Stimulated activated CD8-positive, alpha-beta memory T cell treated with anti-CD3 and anti-CD28 coated beads, Interleukin-4, amount 100 ng/mL, for 1 hour (primary cell): Measurements from ENCODE around the gene CDK15.
"Not testable (repeated sequence)": the region's sequence is repeated elsewhere in the genome, so short reads cannot be mapped to it uniquely, and the experiment has no call there.

Source experiments
- DNase-seq, 2 donors: peaks; one replicate each; pipeline ENCODE4 v3.0.0-alpha.2; 2020; ENCODE audit warnings: low read depth in 2 of 2, low spot score in 1 of 2

CDK15 gene

DNA sequence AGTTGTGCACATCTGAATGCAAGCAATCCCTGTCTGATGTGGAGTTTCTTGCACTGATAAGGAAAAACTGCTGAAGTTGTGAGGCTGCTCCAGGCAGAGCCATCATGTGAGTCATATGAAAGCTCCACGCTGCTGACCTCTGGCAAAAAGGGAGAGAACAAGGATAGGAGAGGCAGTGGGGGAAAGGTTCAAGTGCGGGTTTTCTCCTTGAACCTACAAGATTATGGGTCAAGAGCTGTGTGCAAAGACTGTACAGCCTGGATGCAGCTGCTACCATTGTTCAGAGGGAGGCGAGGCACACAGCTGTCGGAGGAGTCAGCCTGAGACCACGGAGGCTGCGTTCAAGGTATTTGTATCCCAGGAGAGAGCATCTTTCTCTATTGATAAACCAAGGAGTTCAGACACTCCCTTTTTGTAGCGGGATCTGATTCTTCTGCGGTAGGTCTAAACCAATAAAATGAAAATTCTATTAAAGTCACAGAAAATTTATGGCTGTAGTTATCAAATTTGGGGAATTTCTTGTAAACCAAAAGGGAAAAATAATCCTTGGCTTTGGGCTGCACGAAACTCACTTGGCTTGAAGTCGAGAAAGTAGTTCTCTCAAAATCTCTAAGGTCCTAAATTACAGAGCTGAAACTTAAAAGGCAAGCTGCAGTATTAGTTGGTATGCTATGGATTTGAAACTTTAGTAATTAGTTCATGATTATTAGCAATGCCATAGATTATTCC, at the start of gene CDK15:
Gene CDK15 (plus strand): TSS at position 96 of the 729 bp plus-strand sequence. CDS start 128 bp downstream, at position 224.
- no peak for DNase-seq

DNA sequence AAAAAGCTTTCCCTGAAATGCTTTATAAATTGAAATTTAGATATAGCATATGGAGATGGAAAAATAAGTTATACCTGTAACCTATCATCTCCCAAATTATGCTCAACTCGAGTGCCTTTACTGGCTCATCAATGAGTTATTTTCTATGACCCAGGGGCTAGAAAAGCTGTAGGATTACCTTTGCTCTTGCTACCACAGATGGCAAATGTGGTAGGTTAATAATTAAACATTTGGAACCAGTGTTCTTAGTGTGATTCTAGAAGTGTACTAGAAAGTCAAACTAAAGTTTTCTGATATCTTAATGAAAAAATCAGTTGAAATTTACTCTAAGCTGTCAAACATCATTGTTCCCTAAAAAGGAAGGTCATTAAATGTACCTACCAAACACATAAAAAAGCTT, 48.1 kb upstream of the CDK15 start:
- DNase-seq = no peak

DNA sequence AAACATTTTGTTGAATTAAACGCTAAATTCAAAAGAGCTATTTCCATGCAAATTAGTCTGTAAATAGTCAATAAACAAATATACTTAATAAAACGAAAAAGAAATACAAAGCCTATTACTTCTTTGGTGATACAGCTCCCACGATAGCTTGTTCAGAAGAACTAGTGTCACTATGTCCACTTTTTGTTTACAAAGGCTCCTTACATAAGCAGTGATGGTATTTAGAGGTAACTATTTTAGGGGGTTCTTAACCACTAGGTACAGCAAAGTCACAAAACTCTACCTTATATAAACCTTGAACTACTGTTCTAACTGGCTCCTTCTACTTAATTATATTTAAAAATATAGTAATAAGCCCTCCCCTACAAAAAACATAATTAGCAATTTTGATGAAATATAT, 47.5 kb upstream of the CDK15 start:
- no peak for DNase-seq

DNA sequence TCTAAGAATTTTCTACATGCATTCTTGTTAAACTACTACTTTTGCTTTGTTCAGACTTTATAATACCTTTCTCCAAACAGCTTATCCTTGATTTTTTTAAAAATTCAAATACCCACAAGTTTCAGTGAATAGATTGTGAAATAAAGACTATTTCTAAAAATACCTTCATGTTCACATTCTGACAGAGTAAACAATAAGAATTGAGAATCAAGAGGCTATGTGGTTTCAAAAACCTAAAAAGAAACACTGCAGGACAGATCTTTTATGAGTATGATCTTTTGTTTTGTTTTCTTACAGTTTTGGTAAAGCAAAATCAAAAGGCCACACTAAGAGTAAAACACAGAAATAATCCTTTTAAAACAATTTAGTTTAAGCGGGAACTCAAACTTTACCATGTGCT, 46.8 kb upstream of the CDK15 start:
- no peak for DNase-seq

DNA sequence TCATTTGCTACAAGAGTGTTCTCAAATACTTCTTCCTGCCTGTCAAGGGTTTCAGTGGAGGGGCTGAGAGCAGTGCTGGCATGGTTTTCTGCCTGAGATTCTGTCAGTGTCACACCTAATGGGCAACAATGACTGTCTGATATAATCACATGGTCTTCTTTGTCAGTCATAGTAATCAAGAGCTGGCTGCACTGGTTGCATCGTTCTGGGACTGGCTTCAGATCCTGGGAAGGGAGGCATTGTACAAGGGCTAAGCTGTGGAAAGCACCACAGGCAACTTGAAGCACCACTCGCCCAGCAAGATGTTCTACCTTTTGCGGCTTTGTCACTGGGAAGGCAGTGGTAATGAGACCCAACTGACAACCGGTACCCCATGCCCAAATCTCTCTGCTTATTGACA, 45.2 kb upstream of the CDK15 start:
- no peak for DNase-seq

DNA sequence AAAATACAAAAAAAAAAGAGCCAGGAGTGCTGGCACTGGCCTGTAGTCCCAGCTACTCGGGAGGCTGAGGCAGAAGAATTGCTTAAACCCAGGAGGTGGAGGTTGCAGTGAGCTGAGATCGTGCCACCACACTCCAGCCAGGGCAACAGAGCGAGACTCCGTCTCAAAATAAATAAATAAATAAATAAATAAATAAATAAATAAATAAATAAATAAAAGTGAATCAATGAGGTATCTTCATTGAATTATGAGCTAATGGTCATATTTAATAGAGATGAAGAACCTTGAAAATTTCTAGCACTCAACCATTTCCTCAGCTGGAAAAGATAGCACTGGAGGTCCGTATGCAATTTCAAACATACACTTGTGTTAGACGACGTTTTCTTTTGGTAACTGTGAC, 41.9 kb upstream of the CDK15 start:
- DNase-seq = not testable (repeated sequence)

DNA sequence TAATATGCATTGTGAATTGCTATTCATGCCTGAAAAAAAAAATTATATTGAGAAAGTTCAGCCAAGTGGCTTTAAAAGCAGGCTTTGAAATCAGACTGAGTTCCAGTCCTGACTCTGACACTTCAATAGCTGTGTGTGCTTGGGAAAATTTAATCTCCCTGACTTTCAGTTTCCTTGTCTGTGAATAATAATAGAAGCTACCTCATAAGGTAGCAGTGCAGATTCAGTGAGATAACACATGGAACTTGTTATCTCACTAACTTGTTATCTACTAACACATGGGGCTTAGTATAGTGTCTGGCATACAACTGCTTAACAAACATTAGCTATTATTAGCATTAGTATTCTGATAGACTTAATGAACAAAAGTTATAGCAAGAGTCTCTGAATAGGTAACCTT, 40.5 kb upstream of the CDK15 start:
- DNase-seq = no peak

DNA sequence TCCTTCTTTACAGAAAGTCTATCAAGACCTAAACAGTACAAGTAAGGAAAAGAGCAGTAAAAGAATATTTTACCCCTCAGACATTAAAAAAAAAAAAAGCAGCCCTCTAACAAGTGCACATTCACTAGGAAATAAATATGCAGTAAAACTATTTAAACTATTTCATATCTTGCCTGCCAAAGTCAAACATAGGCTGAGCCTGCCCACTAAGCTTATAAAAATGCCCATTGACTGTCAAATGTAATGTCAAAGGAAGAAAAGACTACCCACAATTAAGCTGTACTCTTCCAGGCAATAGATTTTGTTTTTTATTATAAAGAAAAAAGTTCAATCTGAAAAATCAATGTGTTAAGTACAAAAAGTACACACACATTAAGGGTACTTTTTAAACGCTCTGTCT, 37.4 kb upstream of the CDK15 start:
- DNase-seq = no peak

DNA sequence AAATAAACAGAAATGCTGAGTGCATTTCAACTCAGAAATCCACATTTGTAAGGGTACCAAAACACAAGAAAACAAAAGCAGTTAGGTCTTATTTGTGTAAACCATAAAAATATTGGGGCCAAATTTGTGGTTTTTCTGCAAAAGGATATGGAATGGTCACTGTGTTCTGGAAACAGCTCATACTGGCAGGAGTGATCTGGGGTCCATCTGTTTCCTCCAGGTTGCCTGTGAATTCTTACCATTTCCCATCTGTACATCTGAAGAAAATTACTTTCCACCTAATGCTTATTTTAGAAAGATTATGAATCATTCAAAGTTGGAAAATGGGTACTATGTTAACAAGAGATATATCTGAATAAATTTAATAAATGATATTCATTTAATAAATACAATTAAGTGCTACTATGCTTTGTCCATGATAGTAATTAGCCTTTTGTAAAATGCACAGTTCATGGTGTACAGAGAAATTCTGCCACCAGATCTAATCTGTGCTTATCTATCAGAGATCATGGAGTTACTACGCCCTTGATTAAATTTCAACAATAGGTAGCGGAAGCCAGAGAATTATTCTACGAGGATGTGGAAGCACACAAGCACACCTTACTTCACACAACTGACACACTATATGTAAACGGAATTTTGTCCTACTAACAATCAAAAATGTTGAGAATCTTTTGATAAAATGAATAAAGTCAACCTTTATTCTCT, 36.5 kb upstream of the CDK15 start:
- DNase-seq = no peak

DNA sequence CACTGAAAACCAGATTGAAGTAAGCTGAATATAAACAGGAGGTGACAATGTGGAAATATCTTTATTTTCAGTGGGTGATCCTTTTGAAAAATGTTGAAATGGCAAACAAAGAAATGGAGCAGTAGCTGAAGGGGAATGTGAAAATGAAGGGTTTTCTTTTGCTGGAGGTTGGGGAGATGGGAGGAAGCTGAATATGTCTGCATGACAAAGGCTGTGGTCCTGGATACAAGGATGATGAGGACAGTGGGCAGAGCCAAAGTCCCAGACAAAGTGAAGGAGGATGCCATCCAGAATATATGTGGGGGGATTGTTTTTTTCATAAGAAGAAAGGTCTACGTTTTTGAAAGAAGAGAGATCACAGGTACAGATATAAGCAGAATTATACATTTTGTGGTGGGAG, 32.3 kb upstream of the CDK15 start:
- no peak for DNase-seq

DNA sequence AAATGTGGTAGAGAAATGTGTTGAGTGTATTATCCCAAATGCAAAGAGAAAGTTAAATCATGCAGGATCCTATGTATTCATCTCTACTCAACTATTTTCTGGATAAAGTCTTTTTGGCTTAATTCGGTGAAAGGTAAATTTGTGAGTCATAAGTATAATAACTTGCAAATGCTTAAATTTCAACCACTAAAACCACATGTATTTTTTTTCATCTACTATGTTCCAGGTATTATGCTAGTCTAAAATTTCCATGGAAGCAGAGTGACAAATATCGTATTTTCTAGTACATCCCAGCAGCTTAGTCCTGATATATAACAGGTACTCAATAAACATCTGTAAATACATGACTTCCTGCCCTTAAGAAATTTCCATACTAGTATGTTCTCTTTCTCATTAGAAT, 31.8 kb upstream of the CDK15 start:
- no peak for DNase-seq

DNA sequence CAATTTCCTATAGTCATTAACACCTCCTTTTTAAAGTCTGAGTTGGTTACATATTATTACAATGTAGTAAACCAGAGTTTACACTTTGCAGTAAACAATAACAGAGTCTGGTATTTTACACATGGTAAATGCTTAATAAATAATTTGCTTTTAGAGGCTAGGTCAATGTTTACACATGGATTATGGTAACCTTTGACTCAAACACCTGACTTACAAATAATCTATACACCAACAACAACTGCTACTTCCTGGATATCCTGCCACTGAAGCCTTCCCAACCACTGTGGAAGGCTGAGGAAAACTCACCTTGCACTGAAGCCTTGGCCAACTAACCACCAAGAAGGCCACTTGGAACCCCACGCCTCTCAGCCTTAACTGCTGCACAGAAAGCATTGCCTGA, 31.0 kb upstream of the CDK15 start:
- no peak for DNase-seq

DNA sequence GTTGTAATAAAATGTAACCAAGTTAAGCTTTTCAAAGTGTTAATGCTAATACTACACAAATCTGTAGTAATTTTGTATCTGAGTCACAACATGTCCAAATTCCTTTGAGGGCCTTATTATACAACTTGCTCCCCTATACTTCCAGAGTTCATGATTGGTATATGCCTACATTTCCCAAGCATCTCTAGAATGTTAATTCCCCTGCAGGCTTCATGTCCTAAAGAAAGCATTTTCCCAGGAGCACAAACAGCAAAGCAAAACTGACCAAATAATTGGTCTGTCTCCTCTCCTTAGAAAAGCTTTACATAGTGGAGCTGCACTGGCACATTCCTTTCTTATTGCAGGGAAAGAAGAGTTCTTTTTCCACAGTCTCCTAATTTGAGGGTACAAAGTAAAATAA, 29.3 kb upstream of the CDK15 start:
- DNase-seq = no peak

DNA sequence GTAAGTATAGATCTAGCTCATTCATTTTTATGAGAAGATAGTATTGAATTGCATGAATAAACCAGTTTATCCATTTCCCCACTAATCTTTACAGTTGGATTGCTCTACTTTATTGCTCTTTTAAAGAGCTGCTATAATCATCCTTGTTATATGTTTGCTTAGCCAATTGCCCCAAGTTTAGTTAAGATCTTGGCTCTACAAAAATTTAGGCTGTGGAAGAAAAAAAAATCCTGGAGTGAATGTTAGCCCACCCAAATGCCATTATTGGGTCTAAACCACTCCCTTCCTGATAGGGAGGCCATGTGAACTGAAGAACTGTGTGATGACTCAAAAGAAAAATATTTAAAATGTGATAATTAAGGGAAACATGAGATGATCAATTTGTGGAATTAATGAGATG, 28.5 kb upstream of the CDK15 start:
- no peak for DNase-seq

DNA sequence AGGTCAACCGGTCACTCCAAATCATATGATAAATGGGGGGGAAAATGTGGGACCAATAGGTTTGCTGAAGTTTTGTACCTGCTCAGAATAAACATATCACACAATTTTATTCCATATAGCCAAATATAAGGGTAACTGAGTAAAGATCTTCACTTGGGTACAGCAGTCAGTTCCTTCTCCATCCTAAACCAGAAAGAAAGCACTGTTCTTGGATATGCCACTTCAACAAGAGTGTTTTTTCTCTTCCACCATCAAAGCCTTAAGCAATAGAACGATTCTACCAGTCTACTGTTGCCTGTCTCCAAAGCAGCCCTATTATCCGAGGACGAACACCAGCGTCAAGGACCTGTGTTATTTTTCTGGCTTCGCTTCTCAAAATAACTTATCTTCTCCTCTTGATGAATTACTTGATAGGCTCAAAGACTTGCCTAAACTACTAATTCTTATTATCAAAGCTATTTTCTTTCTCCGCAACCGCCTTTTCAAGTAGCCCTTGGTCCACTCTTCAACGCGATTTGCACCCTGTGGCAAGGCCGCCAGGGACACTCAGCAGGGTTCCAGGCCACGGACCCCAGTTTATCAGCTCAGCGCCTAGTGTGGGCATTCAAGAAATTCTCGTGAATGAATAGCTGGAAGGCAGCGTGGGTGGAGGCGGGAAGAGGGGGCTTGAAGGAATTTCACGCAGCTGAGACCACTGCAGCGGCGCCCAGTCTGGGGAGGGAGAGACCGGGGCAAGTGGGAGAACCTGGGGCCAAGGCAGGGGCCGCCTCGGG, 26.2 kb upstream of the CDK15 start:
- peak in 1 of 2 donors; percentile 0 for DNase-seq

DNA sequence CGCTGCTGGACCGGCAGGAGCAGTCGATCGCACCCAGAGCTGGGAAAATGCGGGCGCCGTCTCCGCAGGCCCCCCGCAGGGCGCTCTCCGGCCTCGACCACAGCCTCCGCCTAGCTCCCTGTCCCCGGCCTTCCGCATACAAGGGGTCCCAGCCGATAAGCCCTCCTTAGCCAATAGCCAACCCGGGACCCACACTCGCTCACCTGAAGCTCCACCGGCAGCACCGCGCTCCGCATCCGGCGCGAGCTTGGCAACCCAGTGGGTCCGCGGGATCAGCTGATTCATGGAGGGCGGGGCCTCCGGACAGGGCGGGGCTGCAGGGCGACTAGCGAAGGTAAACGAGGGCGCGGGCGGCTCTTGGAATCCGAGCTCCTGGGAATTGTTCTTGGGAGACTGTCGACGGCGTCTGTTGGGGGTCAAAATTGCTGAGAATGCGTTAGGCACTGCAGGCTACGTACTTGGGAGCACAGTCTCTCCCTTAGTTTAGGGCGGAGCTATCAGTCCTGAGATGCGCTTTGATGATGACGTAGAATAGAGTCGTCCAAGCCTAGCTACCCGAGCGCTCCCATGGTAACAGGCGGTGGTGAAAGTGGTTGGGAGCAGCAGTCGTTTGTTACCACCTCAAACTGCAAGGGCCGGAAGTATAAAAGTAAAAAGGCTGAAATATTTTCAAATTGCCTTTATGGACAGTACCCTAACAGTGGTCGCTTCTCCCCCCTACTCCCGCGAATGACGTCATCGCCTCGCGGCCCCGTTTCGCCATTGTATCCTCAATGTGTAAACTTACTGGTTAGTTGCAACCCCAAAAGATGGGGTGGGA, 25.5 kb upstream of the CDK15 start, which contains the start of gene ALS2:
Gene ALS2 (minus strand): TSS at position 260 of the 820 bp plus-strand sequence. CDS start 12,048 bp downstream, outside the sequence.
- DNase-seq = peak; percentile 86 to 89

DNA sequence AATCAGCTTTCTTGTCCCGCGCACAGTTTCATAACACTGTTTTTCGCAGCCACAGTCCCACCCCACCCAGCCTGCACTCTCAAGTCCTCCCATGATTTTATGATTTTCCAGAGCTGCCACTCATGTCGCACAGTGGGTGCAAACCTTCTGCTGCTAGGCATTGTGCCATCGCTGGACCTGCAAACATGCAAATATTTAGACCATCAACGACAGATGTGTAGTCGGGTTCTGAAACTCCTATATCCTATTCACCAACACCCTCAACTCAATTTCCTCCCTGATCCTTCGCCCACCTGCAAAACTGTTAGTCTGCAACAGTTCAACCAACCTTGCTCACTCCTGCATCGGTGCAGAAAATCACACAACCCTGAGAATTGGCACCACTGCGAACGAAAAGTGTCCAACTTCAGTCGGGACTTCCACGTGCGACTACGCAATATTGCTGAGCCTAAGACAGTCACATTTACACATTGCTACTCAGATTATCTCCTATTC, 24.7 kb upstream of the CDK15 start:
- DNase-seq = peak in 1 of 2 donors; percentile 8

DNA sequence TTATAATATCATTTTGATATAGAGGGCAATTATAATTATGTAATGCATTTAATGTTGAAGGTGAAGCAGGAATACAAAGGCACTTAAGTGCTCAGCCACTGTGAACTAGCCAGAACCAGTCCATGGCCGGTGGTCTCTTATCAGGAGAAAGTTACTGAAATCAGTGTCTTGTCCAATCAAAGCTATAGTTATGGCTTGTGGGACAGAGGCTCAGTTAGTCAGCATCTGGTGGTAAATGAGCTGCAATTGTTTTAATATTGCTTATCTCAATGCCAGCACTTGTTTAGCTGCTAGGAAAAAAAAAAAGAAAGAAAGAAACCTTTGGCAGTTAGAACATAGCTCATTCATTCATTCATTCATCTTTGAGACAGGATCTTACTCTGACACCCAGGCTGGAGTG, 21.8 kb upstream of the CDK15 start:
- no peak for DNase-seq

DNA sequence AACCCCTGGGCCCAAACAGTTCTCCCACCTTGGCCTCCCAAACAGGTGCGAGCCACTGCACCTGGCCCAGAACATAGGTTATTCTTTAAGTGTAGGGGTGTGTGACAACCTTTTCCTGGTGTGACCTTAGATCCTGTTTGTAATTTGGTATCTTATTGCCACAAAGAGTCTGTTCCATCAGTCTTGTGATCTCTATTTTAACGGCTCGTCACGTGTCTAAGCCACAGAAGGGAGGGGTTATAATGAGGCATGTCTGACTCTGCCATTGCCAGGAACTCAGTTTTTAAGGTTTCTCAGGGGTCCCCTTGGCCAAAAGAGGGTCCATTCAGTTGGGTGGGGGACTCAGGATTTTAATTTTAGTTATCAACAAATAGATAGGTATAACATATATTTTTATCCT, 21.2 kb upstream of the CDK15 start:
- no peak for DNase-seq

DNA sequence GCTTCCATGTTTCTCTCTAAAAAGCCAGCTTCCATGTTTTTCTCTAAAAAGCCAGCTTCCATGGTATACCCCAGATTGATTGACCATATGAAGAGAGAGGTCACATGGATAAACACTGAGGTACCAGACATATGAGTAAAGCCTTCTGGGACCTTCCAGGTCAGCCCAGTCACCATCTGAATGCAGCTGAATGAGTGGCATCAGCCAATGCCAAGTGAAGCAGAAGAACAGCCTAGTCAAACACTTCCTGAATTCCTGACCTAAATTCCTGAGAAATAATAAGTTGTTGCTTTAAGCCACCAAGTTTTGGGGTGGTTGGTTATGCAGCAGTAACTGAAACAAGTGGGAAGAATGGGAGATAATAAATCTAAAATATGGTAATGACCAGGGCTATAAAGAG, 19.9 kb upstream of the CDK15 start:
- no peak for DNase-seq

DNA sequence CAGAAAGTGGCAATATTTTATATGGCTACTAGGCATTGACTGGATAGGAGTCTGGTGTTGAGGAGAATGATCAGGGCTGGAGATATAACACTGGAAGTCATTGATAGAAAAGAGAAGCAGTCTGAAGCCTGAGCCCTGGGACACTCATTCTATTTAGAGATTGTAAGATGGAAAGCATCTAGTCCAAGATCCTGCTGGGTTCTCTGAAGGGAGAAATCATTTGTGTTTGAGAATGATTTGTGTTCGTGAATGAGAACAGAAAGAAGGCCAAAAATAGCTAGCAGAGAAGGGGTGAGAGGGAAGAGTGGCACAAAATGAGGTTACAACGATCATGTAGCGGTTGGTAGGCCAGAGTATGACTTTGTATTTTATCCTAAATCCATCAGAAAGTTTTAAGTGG, 18.0 kb upstream of the CDK15 start:
- no peak for DNase-seq
